Measurements from ENCODE around the gene ATM.

GRCh38 chr11:108239076-108239475 lies 16.2 kb downstream of the ATM start:
- TF ChIP-seq, protein P1, sequence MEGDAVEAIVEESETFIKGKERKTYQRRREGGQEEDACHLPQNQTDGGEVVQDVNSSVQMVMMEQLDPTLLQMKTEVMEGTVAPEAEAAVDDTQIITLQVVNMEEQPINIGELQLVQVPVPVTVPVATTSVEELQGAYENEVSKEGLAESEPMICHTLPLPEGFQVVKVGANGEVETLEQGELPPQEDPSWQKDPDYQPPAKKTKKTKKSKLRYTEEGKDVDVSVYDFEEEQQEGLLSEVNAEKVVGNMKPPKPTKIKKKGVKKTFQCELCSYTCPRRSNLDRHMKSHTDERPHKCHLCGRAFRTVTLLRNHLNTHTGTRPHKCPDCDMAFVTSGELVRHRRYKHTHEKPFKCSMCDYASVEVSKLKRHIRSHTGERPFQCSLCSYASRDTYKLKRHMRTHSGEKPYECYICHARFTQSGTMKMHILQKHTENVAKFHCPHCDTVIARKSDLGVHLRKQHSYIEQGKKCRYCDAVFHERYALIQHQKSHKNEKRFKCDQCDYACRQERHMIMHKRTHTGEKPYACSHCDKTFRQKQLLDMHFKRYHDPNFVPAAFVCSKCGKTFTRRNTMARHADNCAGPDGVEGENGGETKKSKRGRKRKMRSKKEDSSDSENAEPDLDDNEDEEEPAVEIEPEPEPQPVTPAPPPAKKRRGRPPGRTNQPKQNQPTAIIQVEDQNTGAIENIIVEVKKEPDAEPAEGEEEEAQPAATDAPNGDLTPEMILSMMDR (conservative IDR thresholded peaks at IDR 0.05; ENCODE audit: low read length): no peak
- no peak for TF ChIP-seq EZH2phosphoT487 (IDR thresholded peaks at IDR 0.05; ENCODE audit: borderline replicate concordance, low read depth, low read length)

Data from OCI-LY7 (cell line).